NT2/D1 (cell line): ENCODE results near the gene GBF1.

Experiments used
- SUZ12 ChIP-seq: IDR thresholded peaks from 2 replicates; pipeline ENCODE4 v1.6.1; 2011; ENCODE audit not compliant: insufficient read length, insufficient read depth; ENCODE audit errors: extremely low read depth
- YY1 ChIP-seq: IDR thresholded peaks from 2 replicates; pipeline ENCODE4 v1.6.1; 2011; ENCODE audit not compliant: insufficient read length, insufficient read depth
- ZNF274 ChIP-seq: IDR thresholded peaks from 2 replicates; pipeline ENCODE4 v1.6.1; 2011; ENCODE audit warnings: mild to moderate bottlenecking, low read depth, low read length

DNA sequence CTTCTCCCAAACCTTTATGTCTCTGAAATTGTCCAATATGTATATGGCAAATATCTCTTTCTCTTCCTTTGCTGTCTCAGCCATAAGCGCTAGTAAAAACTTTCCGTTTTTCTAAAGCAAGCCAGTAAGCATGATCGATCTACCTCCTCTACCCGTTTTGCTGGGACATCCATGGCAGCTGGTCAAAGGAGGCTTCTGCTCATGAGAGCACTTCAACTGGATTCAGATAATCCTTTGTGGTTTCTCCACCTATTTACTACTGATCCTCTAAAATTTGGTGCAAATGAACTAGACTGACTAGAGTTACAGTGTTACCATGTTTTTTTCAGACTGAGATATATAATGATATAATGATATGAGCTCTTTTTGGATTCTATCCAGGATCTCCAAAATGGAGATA, 42.7 kb downstream of the GBF1 start:
- TF ChIP-seq SUZ12 = no peak
- no peak for TF ChIP-seq YY1
- no peak for TF ChIP-seq ZNF274
